Stimulated activated naive B cell treated with anti-CD40 and anti-IgM and Interleukin-4, amounts not matched to agents 10 μg/mL and 1 μg/mL and 100 μg/mL, for 72 hours (primary cell): ENCODE measurements around the gene BCL11A.

Experiments
- ATAC-seq, 2 donors: fragments of 150-1000 bp; cut with Tn5 transposase; replicated peaks; 2 replicates each; pipeline ENCODE4 v1.10.0; 2021; ENCODE audit warnings: moderate library complexity in 1 of 2
- DNase-seq: peaks from one replicate; pipeline ENCODE4 v3.0.0; 2021
- H3K27ac Mint-ChIP-seq: one replicate; pipeline ENCODE4 v1.8.0; 2022; ENCODE audit warnings: mild to moderate bottlenecking, mixed read lengths
- H3K27me3 Mint-ChIP-seq, 2 donors: one replicate each; pipeline ENCODE4 v1.8.0; 2022; ENCODE audit warnings: mixed read lengths in 2 of 2
- H3K36me3 Mint-ChIP-seq, 2 donors: one replicate each; pipeline ENCODE4 v1.8.0; 2022; ENCODE audit warnings: mixed read lengths in 2 of 2, mild to moderate bottlenecking in 1 of 2
- H3K4me1 Mint-ChIP-seq, 2 donors: one replicate each; pipeline ENCODE4 v1.8.0; 2022; ENCODE audit warnings: mixed read lengths in 2 of 2, mild to moderate bottlenecking in 1 of 2
- H3K4me3 Mint-ChIP-seq, 2 donors: one replicate each; pipeline ENCODE4 v1.8.0; 2022; ENCODE audit warnings: mild to moderate bottlenecking in 2 of 2, mixed read lengths in 2 of 2, moderate library complexity in 1 of 2
- H3K9me3 Mint-ChIP-seq, 2 donors: one replicate each; pipeline ENCODE4 v1.8.0; 2022; ENCODE audit warnings: mixed read lengths in 2 of 2, mild to moderate bottlenecking in 1 of 2

The BCL11A gene

DNA sequence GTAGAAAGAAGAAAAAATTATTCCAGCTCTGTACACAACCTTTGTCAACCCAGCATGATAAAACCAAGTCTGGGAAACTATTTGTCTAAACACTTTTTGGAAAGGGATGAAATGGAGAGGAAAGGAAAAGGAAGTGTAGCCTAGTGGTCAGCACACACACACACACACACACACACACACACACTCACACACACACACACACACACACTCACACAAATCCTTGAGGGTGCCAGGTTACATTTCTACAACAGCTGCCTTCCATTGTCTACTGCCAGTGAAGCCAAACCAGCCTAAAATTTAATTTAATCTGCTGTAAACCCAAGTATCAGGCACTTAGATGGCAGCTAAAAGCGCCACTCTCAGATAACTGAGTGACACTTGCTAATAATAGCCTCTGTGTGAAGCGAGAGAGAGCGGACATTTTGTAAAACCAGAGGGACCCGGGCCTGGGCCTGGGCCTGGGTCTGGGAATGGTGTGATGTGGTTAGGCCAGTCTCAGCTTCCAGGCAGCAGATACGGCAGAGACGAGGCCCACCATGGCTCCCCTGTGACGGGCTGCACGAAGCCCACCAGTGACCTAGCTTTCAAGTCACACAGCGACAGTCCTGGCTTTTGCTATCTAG, 32.4 kb downstream of the BCL11A start:
- Mint-ChIP-seq H3K27ac (peak overlapping the region; percentile 88), H3K36me3 (peaks cover 42 to 55% of the 10 kb centered on the region in 2 donors), H3K4me3 (peak overlapping the region; percentile 30 to 42), H3K27me3 (no peaks in the 10 kb centered on the region), H3K9me3 (no peaks in the 10 kb centered on the region), H3K4me1 (peaks cover 72 to 83% of the 10 kb centered on the region in 2 donors)
- DNase-seq, result no peak
- ATAC-seq, result no peak

DNA sequence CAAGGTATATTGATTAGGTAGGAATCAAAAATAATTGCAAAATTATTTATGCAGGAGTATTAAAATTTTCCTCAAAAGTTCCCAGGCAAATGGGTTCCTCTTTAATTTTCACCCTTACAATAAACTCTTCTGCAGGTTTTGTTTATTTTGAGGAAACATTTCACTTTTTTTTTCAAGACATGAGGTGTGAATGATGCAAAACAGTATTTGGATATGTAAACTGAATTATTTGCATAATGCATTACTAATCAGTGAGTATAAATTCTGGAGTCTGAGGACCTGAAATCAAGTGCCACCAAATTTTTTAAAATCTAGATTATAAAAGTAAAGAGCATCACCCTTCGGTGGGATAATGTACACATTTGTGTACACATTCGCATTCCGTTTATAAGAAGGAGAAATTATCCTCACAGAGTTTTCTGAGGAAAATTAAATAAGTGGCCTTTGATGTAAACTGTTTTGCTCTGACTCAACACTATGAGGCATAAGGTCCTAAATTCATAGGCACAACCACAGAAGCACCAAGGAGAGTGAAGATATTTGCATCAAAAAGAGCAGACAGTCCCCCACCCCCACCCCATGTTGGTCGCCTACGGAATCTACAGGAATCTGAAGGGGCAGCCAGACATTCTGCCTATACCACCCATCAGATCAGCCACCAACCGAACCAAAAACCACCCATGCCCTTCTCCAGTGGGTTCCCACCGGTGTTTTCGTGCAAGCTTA, 33.1 kb downstream of the BCL11A start:
- no peaks in the 10 kb centered on the region for H3K9me3 Mint-ChIP-seq
- DNase-seq, result no peak
- ATAC-seq, result peak; percentile 20 to 25
- H3K27me3 Mint-ChIP-seq, result no peaks in the 10 kb centered on the region
- H3K27ac Mint-ChIP-seq, result peak overlapping the region; percentile 88
- H3K4me3 Mint-ChIP-seq, result peak overlapping the region in 1 of 2 donors; percentile 29
- H3K36me3 Mint-ChIP-seq, result peaks cover 44 to 56% of the 10 kb centered on the region in 2 donors
- peaks cover 70 to 83% of the 10 kb centered on the region in 2 donors for H3K4me1 Mint-ChIP-seq

DNA sequence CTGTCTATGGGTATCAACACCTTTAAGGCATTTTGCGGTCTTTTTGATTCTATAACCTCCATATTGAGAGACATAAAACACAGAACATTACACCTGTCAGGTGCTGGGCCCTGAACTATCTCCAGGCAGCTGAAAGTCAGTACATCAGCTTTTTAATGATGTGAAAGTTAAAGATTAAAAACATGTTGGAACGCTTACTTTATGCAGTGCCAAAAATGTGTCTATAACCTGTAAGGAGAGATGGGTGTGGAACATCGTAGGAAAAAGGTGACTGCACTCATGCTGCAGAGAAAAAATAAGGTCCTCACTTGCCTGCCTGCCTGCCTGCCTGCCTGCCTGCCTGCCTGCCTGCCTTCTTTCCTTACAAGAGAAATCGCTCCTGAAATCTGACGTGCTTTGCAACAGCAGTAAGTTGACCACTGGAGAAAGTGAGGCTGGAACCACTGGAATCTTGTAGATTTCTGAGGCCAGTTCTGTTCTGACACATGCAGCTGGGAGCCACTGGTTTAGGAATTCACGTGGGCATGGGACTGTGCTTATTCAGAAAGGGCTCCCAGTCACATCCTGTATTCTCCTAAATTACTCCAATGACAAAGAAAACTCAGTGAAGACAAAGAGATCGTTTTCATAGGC, 34.1 kb downstream of the BCL11A start:
- Mint-ChIP-seq H3K27ac (peak overlapping the region; percentile 85), H3K4me1 (peaks cover 73 to 90% of the 10 kb centered on the region in 2 donors), H3K9me3 (no peaks in the 10 kb centered on the region), H3K4me3 (no peak overlapping the region), H3K36me3 (peaks cover 49 to 63% of the 10 kb centered on the region in 2 donors), H3K27me3 (no peaks in the 10 kb centered on the region)
- ATAC-seq (no peak), DNase-seq (no peak)

DNA sequence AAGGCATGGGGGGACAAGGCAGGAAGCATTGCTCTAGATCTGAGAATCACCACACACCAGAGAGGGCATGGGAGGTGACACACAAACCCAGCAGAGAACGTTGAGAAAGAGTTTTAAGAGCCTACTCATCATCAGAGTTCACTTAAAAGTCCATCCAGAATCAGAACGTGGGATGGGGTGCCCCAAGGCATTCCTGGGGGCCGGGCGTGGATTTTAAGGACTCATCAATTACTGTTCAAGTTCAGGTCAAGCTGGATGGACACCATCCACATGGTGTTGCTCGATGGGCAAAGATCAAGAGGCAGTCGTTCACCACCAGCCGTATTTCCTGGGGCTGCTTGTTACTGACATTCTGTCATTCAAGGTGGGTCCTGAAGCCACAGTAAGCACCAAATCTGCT, 34.9 kb downstream of the BCL11A start:
- Mint-ChIP-seq H3K4me1 (peaks cover 75 to 87% of the 10 kb centered on the region in 2 donors), H3K27me3 (no peaks in the 10 kb centered on the region), H3K27ac (peak overlapping the region; percentile 85), H3K4me3 (no peak overlapping the region), H3K9me3 (no peaks in the 10 kb centered on the region), H3K36me3 (peaks cover 49 to 62% of the 10 kb centered on the region in 2 donors)
- ATAC-seq, result no peak
- DNase-seq, result no peak

DNA sequence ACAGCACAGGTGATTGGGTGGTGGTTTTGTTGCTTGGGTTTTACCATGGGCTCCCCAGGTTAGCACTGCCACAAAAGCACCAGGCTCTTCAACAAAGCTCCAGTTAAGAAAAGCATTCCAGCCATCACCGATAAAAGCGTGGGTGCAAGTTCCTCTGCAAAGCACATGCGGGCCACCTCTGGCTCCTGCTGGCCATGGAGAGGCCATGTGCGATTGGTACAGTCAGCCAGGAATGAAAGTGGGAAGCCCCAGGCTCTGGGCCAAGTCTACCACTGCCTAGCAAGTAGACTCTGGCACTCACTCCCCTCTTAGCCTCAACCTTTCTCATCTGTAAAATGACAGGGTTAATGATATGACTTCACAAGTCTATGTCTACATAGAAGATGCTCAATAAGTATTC, 36.0 kb downstream of the BCL11A start:
- Mint-ChIP-seq H3K36me3 (peaks cover 55 to 63% of the 10 kb centered on the region in 2 donors), H3K4me3 (no peak overlapping the region), H3K27me3 (no peaks in the 10 kb centered on the region), H3K4me1 (peaks cover 77 to 87% of the 10 kb centered on the region in 2 donors), H3K9me3 (no peaks in the 10 kb centered on the region), H3K27ac (no peak overlapping the region)
- ATAC-seq (no peak), DNase-seq (no peak)

DNA sequence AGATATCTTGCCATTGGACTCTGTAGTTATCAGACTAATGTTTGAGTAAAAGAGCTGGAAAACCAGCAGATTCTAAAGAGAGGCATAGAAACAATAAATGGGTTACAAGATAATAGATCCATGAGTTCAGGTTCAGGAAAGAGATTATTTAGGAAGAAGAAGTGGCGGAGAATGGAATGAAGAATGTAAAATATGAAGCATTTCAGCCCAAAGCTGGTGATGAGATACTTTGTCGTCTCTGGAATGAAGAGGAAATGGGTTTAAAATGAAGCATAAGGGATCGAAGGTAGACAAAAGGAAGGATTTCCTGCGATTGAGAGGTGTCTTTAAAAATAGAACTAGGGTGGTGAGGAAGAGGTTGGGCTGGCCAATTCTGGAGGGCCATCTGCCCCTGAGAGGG, 36.6 kb downstream of the BCL11A start:
- peaks cover 51 to 58% of the 10 kb centered on the region in 2 donors for H3K36me3 Mint-ChIP-seq
- ATAC-seq (no peak), DNase-seq (no peak)
- no peaks in the 10 kb centered on the region for H3K9me3 Mint-ChIP-seq
- peak overlapping the region; percentile 20 to 55 for H3K4me3 Mint-ChIP-seq
- H3K27me3 Mint-ChIP-seq, result no peaks in the 10 kb centered on the region
- H3K27ac Mint-ChIP-seq, result peak overlapping the region; percentile 92
- peaks cover 78 to 87% of the 10 kb centered on the region in 2 donors for H3K4me1 Mint-ChIP-seq

DNA sequence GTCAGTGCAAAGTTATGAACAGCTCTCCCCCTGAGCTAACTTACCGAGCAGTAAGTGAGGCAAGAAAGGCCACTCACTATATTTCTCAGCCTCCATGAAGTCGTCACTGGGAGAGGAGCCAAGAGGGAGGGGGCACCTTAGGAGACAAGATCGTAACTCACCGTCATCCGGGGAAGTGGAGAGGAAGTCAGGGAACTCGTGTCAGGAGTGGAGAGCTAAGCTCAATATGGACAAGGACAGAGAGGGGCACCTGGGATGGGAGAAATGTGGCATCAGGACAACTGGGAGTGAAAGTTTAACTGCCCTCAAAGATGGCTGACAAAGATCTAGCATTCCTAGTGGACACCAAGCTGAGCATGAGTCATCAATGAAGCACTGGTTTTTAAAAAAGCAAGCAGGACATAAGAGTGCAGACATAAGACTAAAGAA, 37.1 kb downstream of the BCL11A start:
- Mint-ChIP-seq H3K27ac (peak overlapping the region; percentile 92), H3K27me3 (no peaks in the 10 kb centered on the region), H3K4me3 (peak overlapping the region; percentile 20 to 55), H3K36me3 (peaks cover 48 to 56% of the 10 kb centered on the region in 2 donors), H3K4me1 (peaks cover 78 to 87% of the 10 kb centered on the region in 2 donors), H3K9me3 (no peaks in the 10 kb centered on the region)
- DNase-seq, result no peak
- ATAC-seq, result peak in 1 of 2 donors; percentile 1

DNA sequence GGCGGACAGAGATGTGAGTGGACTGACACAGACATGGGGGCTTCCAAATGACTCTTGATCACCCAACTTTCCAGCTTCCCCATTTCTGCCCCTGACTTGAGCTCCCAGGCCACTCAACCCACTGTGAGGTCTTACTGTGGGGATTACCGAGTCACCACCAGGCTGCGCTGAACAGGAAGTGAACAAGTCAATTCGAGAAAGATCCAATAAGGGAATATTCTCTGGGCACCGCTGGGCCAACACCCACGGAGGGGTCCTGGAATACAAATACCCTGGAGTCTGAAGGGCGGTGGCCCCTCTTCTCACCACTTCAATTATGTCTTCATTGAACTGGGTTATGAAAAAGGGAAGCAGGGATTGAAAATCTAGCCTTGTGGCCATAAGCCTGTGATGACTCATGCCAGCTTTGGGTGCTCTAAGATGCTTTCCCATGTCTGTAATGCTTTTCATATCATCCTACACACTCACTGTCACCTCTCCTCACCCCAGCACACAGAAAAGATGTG, 37.7 kb downstream of the BCL11A start:
- ATAC-seq, result peak; percentile 84 to 89
- no peaks in the 10 kb centered on the region for H3K27me3 Mint-ChIP-seq
- no peaks in the 10 kb centered on the region for H3K9me3 Mint-ChIP-seq
- peaks cover 46 to 54% of the 10 kb centered on the region in 2 donors for H3K36me3 Mint-ChIP-seq
- peak overlapping the region; percentile 69 to 71 for H3K4me3 Mint-ChIP-seq
- H3K4me1 Mint-ChIP-seq, result peaks cover 78 to 87% of the 10 kb centered on the region in 2 donors
- peak; percentile 83 for DNase-seq
- peak overlapping the region; percentile 92 for H3K27ac Mint-ChIP-seq

DNA sequence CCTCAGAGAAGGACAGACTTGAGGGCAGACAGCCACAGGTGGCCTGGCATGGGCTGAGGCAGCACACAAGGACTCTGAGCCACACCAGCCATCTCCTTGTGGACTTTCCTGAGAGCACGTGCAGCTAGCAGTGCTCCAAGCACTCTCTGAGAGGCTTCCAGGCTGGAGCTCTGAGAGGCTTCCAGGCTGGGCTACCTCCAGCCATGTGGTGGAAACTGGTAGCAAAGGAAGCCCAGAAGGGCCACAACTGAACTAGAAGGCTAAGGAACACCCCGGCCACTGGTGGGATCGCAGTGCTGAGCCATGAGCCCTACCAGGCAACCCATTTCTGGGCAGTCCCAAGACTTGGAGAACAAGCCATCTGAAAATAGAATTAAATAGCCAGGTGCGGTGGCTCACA, 39.5 kb downstream of the BCL11A start:
- no peaks in the 10 kb centered on the region for H3K27me3 Mint-ChIP-seq
- H3K27ac Mint-ChIP-seq, result peak overlapping the region; percentile 88
- ATAC-seq, result no peak
- H3K9me3 Mint-ChIP-seq, result no peaks in the 10 kb centered on the region
- peaks cover 86 to 93% of the 10 kb centered on the region in 2 donors for H3K4me1 Mint-ChIP-seq
- peaks cover 61 to 66% of the 10 kb centered on the region in 2 donors for H3K36me3 Mint-ChIP-seq
- DNase-seq, result no peak
- H3K4me3 Mint-ChIP-seq, result peak overlapping the region in 1 of 2 donors; percentile 56

DNA sequence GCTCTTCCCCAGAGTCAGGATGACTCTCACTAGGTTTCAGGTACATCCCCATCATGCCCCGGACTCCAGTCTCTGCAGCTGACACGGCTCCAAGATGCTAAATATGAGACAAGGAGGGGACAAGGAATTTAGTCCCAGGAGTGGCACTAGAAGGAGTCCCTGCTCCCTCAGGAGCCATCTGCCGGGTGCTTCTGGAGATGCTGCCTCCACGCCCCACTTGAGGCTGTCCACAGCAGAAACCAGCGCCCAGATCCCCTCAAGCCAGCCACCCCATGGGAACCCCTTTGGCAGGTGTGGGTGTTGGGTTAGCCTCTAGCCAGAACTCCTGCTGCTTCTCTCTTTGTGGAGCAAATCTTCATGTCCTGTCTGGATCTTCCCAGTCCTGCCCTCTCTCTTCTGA, 40.3 kb downstream of the BCL11A start:
- ATAC-seq (no peak), DNase-seq (no peak)
- H3K4me3 Mint-ChIP-seq, result peak overlapping the region; percentile 31 to 56
- H3K4me1 Mint-ChIP-seq, result peaks cover 79 to 93% of the 10 kb centered on the region in 2 donors
- H3K9me3 Mint-ChIP-seq, result no peaks in the 10 kb centered on the region
- peaks cover 54 to 59% of the 10 kb centered on the region in 2 donors for H3K36me3 Mint-ChIP-seq
- H3K27me3 Mint-ChIP-seq, result no peaks in the 10 kb centered on the region
- peak overlapping the region; percentile 88 for H3K27ac Mint-ChIP-seq

DNA sequence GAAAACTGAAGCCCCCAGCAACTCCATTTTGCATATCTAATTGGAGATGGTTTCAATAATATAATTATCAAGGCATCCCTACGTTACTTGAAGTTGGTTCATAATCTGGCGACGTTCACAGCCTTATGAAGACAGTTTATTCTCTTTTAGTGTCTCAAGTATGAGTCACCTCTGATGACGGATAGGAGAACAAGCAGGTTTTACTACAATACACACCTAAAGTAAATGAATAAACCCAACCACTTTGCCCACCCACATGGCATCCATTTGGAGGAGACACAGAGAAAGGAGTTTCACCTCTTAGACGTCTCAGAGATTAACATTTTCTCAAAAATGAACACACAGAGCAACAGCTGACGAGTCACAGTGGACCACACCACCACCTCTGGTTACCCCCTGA, 40.8 kb downstream of the BCL11A start:
- Mint-ChIP-seq H3K4me3 (peak overlapping the region; percentile 9 to 31), H3K4me1 (peaks cover 83 to 97% of the 10 kb centered on the region in 2 donors), H3K36me3 (peaks cover 54 to 63% of the 10 kb centered on the region in 2 donors), H3K27me3 (no peaks in the 10 kb centered on the region), H3K9me3 (no peaks in the 10 kb centered on the region), H3K27ac (peak overlapping the region; percentile 88)
- ATAC-seq (no peak), DNase-seq (no peak)

DNA sequence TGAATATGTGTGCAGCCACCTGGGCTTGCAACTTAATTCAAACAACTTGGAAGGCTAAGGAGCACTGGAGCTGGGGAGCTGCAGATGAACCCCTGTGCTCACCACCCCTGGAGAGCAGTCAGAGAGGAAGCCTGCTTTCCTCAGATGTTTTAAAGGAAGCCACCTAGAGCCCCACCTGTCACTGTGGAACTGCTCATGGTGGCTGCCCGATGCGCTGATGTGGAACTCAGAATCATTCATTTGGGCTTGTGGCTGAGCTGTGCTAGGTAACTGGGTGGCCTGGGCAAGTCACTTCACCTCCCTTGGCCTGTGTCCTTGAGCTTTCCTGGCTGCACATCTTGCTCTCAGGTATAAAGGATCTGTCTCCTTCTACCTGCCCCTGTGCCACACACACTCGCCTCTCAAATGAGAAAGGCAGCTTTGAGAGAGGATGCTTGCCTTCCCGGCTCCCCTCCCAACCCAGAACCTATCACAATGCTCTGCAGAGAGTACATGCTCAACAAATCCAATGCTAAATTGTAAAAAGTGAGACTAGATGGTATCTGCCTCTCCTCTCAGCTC, 41.3 kb downstream of the BCL11A start:
- no peaks in the 10 kb centered on the region for H3K9me3 Mint-ChIP-seq
- DNase-seq, result no peak
- peaks cover 53 to 62% of the 10 kb centered on the region in 2 donors for H3K36me3 Mint-ChIP-seq
- H3K27me3 Mint-ChIP-seq, result no peaks in the 10 kb centered on the region
- peak overlapping the region; percentile 9 for H3K4me3 Mint-ChIP-seq
- H3K27ac Mint-ChIP-seq, result peak overlapping the region; percentile 88
- ATAC-seq, result peak in 1 of 2 donors; percentile 8
- peaks cover 79 to 97% of the 10 kb centered on the region in 2 donors for H3K4me1 Mint-ChIP-seq

DNA sequence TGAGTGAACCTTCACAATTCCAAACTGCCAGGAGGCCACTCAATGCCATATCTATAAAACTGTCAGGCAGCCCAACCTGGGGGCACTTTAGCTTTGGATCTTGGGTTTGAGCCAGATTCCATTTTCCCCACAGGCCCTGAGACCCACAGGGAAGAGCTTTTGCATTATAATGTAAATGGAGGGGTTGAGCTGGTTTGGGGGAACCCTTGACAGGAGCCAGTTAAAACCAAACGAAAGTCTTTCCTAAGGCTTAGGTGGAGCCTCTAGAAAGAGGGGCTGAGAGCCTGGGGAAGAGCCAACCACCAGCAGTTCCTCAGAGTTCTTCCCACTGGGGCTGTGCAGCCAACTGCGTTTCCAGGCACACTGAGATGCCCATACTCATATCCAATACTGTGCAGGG, 42.7 kb downstream of the BCL11A start:
- Mint-ChIP-seq H3K27ac (peak overlapping the region; percentile 82), H3K27me3 (no peaks in the 10 kb centered on the region), H3K4me1 (peaks cover 78 to 97% of the 10 kb centered on the region in 2 donors), H3K36me3 (peaks cover 46 to 57% of the 10 kb centered on the region in 2 donors), H3K9me3 (no peaks in the 10 kb centered on the region), H3K4me3 (no peak overlapping the region)
- ATAC-seq (no peak), DNase-seq (no peak)

DNA sequence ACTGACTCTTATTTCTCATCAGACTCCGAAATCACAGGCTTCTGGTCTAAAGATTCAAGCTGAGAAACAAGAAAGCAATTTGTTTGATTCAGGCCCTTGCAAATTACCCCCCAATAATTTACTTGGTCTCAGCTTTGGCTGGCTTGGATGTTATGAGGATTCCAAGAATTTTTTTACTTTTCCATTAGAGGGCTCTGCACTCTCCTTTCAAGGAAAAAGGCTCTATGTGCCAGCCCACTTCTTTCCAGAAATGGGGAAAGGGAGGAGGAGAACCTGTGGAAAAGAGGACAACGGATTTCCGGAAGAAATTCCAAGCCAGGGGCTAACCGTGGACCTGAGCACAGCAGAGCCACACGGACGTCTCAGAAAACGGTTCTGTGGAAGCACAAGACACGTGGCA, 44.4 kb downstream of the BCL11A start:
- Mint-ChIP-seq H3K27me3 (no peaks in the 10 kb centered on the region), H3K27ac (peak overlapping the region; percentile 82), H3K4me1 (peaks cover 83 to 100% of the 10 kb centered on the region in 2 donors), H3K4me3 (no peak overlapping the region), H3K9me3 (no peaks in the 10 kb centered on the region), H3K36me3 (peaks cover 47 to 60% of the 10 kb centered on the region in 2 donors)
- ATAC-seq (no peak), DNase-seq (no peak)
